ENCODE results near the gene GFY.

Gene GFY, protein sequence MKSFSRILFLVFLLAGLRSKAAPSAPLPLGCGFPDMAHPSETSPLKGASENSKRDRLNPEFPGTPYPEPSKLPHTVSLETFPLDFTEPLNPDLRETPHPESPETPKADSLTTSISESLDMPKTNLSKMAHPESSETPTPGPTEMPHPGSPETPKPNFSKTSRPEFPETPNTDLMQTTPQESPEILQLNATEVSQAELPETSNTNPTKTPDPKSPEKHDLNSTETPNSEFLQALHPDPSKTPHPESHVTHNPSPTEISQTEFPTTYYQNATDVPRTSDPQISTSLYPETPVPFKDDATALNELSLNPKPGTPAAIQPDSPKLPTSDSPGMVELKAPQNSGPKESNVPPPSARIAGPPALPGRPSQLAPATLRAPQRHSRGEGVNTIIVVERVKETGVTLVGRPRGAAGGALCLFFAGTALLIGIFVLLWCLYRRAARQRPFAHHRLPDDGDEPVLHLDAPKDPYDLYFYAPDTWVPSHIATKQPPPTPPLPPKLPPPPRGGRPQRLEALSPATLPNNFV

DNA sequence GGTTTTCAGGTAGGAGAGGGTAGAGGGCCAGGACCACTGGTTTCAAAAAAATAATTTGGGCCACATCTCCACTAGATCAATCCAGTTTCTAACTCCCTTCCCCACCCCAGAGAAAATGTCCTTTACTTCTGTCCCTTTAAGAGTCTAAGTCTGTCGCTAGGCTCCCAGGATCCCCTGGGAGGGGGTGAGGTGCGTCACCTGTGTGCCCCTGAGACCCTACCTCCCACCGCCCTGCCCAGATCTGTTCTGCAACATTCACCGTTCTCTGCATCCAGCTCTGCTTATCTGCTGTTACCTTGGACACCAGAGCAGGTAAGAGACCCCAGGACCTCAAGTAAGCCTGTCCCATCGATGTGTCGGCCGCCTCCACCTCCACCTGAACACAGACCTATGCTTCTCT is at the start of gene GFY:
GFY (plus strand) TSS at position 211 of the 400 bp plus-strand sequence. CDS start 1,043 bp downstream, outside the sequence.
- DNase-seq: no peak

DNA sequence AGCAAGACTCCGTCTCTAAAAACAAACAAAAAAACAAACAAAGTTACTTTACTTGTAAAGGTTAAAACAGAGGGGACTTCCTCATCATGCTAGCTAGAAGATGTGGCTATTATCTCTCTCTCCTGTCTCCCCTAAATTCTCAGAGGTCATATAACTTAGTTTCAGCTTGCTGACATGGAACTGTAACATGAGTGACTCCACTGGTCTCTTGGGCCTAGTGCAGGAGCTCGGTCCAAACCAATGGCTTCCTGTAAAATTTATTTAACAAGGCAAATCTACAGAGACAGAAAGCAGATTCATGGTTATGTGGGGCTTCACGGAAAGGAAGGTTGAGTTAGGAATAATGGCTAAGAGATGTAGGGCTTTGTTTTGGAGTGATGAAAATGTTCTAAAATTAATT is 46.7 kb upstream of the GFY start:
- DNase-seq: no peak

DNA sequence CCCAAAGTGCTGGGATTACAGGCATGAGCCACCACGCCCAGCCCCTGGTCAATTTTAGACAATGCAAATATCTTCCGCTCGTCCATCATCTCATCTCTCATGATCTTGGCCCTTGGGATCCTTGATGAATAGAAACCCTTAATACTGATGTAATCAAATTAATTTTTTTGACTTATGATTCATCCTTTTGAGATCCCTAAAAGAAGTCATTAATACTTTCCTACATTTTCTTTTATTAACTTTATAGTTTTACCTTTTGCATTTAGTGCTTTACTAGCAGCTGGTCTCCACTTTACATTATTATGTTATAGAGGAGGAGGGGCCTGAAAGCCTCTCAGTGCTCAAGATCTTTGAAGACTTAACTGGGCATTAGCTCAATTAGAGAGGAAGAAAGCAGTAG is 44.8 kb upstream of the GFY start:
- no peak for DNase-seq

DNA sequence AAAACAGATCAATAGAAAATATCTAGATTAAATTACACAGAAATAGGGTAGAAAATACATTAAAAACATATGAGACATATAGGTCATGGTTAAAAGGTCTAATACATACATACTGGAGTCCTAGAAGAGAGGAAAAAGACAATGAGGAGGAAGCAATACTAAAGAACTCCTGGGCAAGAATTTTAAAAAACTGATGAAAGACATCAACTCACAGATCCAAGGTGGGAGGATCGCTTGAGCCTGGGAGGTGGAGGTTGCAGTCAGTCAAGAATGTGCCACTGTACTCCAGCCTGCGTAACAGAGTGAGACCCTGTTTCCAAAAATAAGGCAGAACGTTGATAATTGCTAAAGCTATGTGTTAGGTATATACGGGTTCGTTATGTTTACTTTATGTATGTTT is 42.5 kb upstream of the GFY start:
- no peak for DNase-seq

DNA sequence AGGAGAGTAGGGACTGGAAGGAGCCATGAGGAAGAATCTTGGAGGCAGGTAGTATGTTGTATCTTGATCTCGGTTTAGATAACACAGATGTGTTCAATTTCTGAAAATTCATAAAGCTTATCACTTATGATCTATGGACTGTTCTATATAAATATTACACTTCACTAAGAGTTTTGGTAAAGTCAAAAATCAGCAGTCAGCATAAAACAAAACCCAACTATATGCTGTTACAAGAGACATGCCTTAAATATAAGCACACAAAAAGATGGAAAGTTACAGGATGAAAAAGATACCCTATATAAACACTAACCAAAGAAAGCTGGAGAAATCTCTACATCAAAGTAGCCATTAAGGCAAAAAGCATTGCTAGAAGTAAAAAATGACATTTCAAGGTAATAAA is 41.6 kb upstream of the GFY start:
- no peak for DNase-seq

DNA sequence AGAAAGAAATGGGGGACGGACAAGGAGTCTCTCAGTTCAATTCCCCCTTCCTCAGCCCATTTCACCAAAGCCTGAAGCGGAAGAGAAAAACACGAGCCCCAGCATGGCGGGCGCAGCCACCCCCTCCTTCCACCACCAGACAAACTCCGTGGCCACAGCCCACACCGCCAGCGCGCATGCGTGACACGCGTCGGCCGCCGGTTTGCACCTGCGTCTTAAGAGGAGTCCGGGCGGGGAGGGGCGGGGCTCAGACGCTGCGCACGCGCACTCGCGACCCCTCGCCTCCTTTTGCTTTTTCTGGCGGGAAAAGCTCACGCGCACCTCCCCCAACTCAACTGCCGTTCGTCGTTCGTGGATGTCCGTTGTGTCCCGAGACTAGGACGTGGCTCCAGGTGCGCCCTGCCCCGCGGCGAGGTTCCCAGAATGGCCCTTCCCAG is 37.2 kb upstream of the GFY start, which contains the start of gene KASH5:
KASH5 (plus strand) TSS at position 314 of the 437 bp plus-strand sequence. CDS start 2,635 bp downstream, outside the sequence.
- DNase-seq: peak; percentile 31

DNA sequence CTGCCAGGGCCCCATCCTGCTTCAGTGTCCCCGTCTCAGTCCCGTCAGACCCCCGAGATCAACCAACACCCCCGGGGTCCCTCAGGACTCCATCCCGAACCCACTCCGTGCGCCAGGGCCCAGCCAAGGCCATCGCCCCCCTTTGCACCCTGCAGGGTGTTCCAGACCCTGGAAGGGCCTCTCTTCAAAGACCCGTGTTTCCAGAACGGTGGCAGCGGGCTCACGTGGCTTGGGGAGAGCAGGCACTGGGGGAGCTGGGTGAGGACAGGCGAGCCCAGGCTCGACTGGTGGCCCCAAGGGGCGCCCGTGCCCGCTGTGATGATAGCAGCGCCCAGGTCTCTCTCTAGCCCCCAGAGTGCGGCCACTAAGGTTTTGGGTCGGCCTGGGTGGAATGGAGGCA is 35.8 kb upstream of the GFY start:
- no peak for DNase-seq

DNA sequence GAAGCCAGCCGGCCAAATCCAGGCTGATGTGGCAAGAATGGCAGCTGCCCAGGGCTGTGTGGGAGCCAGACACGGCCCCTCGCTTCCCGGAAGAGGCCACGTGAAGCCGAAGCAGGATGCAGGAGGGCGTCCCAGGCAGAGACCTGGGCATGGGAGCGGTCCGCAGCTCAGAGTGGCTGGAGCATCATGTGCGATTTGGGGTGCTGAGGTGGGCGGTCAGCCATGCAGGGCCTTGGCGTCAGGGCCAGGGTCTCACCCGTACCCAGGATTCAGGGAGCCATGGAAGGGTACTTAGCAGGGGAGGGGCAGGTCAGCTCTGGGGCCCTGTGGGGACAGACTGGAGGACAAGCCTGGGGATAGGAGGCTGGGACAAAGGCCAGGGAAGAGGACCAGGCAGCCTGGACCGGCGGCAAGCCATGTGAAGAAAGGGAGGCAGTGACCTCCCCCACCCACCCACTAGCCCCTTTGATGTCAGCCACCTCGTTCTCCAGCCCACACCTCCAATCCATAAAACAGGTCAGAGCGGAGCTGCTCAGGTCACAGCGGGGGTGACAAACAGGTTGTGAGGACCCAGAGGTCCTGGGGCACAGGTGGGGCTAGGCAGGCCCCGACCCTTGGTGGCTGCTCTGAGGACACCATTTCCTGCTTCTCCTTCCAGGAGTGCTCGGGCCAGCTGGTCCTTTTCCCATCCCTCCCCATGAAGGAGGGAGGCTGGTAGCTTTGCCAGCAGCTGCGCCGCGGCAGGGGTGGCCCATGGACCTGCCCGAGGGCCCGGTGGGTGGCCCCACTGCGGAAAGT is 34.9 kb upstream of the GFY start:
- no peak for DNase-seq

DNA sequence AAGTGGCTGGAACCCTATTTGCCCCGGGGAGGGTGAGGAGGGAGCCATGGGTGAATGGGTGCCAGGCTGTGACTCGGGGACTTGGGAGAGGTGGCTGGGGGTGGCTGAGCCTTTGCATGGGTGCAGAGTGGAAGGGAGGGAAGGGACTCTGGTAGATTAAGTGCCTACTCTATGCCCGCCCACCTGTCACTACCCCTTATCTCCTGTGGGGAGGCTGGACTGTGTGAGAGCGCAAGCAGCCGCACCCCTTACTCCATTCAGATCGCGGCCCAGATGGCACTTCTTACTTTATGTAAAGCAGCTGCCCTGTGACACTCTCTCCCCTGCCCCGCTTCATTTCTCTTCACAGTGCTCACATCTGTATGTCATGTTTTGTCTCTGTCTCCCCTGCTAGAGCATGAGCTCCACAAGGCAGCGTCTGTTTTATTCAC is 34.2 kb upstream of the GFY start:
- no peak for DNase-seq

DNA sequence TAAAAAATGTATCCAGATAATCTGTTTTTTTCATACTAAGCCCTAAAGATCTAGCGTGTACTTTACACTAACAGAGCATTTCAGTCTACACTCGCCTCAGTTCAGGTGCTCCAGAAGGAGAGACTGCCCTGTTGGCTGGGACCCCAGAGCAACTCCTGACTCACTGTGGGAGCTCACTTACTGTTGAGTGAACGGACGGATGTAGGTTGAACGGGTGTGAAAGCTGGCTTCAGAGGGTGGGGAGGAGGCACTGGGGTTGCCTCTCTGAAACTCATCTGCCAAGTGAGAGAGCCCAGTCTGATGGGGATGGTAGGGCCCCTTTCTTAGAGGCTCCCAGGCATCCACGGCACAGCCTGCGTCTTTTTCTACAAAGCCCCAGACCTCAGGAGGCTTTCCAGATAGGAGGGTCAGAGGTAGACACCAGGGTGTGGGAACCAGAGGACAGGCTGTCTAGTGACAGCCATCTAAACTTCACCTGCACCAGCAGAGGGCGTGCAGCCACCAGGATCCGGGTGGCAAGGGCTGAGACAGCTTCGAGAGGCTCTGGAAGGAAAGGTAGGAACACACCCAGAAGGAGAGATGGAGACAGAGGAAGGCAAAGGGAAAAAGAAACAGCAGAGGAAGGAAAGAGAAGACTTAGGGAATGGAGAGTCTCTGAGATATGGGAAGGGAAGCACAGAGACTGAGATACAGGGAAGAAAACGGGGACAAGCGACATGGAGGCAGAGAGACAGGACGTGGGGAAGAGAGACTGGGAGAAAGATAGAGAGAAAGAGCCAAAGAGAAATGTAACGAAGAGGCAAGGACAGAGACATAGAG is 33.4 kb upstream of the GFY start:
- DNase-seq: peak; percentile 68

DNA sequence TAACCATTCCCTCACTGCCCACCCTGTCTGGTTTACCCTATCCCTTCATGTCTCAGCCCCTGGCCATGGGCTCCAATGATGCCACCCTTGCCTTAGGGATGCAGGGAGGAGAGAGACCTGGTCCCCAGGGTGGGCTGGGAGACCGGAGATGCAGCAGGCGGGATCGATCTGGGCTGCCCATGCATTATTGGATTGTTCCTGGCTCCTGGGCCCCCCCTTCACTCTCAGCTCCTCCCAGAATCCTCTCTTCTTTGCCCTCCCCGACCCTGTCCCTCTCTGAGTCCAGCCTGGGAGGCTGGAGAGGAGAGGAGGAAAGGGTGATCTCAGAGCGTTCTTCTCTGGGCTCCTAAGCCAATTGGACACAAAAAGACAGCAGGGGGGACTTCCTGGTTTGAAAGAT is 31.3 kb upstream of the GFY start:
- DNase-seq: no peak

DNA sequence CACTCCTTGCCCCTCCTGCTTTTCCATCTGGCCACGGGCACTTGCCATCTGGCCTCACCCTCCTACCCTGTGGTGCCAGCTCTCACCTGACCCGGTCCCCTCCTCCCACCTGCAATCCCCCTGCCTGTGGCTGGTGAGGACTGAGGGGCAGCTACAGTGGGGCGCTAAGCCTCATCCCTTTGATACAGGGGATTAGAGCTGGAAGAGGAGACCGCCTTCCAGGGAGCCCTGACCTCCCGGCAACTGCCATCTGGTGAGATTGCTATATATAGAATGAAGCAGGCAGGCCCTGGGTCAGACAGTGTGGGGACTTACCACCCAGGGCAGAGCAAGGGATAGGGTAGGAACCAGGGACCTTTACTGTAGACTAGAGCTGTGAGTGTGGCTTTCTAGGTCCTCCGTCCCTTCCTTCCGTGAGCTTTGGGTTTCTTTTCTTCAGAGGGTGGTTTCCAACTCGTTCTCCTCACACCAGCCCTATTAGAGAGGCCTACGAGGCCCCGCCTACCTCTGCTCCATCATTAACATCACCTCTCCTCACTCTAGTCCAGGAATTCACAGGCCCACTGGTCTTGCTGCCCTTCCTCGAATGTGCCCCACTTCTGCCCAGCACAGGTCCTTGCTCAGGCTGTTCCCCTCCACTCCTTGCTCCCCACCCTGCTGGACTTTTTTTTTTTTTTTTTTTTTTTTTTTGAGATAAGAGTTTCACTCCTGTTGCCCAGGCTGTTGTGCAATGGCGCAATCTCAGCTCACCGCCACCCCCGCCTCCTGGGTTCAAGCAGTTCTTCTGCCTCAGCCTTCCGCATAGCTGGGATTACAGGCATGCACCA is 29.4 kb upstream of the GFY start:
- no peak for DNase-seq

DNA sequence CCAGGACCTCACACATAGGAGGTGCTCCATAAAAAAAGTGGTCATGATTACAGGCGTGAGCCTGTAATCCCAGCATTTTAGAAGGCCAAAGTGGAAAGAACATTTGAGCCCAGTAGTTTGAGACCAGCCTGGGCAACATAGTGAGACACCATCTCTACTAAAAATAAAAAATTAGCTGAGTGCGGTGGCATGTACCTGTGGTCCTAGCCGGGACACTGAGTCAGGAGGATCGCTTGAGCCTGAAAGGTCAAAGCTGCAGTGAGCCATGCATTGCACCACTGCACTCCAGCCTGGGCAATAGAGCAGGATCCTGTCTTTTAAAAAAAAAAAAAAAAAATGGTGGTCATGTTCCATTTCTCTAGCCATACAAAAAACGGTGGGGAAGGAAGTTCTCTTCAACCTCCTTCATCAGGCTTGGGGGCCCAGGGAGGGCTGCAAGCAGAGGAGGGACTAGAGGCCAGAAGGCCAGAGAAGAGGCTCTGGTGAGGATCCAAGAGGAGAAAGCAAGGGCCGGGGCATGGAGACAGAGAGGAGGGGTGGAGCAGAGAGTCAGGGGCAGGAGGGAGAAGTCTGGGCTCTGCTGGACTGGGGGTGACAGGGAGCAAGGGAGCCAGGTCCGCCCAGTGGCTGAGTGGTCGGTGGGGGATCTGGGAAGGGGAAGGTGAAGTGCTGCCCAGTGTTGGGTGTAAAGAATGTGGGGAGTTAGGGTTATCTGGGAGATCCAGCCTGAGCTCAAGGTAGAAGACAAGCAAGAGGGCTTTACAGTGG is 28.3 kb upstream of the GFY start:
- DNase-seq: no peak

DNA sequence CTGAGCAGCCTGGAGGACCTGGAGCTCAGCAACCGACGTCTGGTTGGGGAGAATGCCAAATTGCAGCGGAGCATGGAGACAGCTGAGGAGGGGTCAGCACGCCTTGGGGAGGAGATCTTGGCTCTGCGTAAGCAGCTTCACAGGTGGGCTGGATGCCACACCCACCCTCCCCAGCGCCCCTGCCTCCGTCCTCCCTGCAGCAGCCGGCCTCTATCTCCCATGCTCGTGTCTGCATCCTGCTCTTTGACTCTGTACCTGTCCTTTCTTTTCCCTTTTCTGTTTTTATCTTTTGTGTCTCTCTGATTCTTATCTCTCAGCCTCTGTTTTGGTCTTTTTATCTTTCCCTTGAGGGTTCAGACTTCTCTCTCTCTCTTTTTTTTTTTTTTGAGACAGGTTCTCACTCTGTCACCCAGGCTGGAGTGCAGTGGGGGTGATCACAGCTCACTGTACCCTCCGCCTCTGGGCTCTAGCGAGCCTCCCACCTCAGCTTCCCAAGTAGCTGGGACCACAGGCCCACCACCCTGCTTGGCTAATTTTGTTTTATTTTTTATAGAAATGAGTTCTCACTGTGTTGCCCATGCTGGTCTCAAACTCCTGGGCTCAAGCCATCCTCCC is 27.1 kb upstream of the GFY start:
- no peak for DNase-seq

DNA sequence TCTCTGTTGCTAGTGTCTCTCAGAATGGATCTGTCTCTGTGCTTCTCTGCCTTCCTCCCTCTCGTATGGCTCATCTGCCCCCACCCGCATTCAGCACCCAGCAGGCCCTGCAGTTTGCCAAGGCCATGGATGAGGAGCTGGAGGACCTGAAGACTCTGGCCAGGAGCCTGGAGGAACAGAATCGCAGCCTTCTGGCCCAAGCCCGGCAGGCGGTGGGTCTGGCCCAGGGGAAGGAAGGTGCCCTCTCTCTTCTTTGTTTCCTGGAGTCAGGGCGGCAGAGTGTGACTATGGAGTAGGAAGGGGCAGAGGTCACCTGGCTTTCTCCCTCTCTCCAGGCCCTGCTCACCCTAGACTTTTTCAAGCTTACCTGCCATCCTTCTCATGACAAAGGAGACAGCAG is 26.3 kb upstream of the GFY start:
- DNase-seq: no peak

DNA sequence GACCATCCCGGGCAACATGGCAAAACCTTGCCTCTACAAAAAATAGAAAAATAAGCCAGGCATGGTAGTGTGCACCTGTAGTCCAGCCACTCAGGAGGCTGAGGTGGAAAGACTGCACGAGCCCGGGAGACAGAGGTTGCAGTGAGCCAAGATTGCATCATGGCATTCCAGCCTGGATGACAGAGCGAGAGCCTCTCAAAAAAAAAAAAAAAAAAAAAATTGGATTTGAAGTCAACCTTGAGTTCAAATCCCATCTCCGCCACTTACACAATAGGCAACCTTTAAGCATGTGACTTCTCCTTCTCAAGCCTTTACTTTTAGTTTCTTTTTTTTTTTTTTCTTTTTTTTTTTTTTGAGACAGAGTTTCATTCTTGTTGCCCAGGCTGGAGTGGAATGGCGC is 25.2 kb upstream of the GFY start:
- no peak for DNase-seq

DNA sequence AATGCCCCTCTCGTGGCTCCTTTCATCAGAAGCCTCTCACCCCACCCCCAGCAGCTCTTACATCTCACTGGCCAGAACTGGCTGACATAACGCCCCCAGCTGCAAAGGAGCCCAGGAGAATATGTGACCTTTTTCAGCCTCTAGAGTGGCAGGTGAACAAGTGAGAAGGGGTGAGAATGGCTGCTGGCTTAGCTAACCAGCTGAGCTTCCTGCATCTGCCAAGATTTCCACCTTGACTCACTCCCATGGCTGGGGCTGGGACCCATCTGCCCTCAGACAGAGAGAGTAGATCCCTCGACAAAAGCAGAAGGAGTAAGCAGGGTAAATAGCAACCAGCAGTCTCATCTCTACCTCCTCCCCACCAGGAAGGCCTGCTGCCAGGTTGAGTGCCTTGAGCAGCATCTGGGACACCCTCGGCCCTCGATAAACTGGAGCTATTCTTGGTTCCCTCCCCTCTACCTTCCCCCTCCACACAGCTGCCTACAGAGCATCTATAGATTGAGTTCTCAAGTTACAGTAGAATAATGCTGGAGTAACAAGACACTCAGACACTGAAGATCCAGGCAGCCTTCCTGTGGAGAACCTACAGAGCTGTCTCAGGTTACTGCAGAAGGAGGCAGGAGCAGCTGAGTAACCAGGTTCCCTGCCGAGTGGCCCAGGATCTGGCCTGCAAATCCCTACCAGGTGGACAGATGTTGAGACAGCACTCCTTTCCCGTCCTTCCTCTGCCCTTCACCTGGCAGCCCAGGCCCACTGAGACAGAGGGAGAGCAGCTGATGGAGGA is 21.6 kb upstream of the GFY start:
- peak; percentile 81 for DNase-seq

DNA sequence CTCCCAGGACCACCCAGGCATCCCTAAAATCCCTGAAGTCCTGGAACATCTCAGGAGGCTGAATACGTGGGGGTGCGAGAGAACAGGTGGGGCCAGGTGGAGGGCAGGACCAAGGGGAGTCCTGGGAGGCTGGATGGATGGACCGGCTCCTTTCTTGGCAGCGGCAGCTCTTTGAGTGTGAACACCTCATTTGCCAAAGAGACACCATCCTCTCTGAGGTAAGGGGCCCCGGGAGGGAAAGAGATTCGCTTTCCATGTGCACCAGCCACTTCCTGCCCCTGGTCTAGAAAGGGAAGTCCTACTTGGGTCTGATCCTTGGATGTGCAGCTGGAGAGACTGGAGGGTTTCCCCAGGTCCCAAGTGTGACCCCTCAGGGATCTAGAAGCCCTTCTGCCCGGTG is 18.1 kb upstream of the GFY start:
- no peak for DNase-seq

DNA sequence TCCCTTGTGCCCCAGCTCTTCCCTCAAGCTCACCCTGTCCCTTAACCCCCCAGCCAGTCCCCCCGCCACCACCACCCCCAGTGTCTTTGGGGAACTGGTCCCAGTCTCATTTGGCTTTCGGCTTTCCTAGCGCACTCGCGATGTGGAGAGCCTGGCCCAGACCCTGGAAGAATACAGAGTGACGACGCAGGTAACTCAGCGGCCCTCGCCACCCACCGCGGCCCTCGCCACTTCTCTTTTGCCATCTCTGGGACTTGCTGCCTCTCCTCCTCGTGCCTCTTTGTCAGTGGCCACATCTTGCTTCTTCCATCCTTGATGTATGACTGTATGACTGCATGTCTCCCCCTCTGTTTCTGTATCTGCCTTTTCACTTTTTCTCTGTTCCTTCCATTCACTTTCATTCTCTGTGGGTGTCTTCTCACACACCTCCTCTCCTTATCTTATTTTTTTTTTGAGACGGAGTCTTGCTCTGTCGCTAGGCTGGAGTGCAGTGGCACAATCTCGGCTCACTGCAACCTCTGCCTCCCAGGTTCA is 17.6 kb upstream of the GFY start:
- DNase-seq: no peak
